ENCODE measurements around the gene GGCT.

DNA sequence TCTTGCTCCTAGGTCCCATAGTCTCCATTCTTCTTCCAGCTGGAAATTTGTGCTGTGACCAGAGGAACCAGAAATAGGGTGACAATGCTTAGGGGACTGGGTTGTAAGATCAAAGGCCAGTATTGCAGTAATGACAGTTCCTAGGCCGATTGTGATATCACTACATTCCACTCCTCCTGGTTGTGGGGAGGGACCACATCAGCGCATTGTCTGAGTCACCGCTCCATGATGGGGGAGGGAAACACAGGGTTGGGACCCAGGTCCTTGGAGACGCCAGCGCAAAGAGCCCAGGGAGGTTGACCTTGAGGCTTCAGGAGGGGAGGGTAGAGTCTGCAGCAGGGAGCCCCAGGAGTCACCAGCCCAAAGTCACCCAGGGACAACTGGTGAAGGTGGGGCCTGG is 20.8 kb upstream of the GGCT start:
- TF ChIP-seq POLR2AphosphoS5 (IDR thresholded peaks at IDR 0.05), result no peak
- TF ChIP-seq, protein P1, sequence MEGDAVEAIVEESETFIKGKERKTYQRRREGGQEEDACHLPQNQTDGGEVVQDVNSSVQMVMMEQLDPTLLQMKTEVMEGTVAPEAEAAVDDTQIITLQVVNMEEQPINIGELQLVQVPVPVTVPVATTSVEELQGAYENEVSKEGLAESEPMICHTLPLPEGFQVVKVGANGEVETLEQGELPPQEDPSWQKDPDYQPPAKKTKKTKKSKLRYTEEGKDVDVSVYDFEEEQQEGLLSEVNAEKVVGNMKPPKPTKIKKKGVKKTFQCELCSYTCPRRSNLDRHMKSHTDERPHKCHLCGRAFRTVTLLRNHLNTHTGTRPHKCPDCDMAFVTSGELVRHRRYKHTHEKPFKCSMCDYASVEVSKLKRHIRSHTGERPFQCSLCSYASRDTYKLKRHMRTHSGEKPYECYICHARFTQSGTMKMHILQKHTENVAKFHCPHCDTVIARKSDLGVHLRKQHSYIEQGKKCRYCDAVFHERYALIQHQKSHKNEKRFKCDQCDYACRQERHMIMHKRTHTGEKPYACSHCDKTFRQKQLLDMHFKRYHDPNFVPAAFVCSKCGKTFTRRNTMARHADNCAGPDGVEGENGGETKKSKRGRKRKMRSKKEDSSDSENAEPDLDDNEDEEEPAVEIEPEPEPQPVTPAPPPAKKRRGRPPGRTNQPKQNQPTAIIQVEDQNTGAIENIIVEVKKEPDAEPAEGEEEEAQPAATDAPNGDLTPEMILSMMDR (IDR thresholded peaks at IDR 0.05), result no peak

Measured in stomach (tissue), 4 donors.